HEK293 (cell line): ENCODE data around the gene PLBD1.

Source experiments
- CTCF ChIA-PET: fragments of 350-600 bp; formaldehyde crosslinking; extraction: SDS; loops from one replicate; lab custom pipeline; 2021; ENCODE audit warnings: antibody characterized with exemption; lab: Yijun Ruan, JAX
- POLR2A ChIA-PET: fragments of 300-600 bp; formaldehyde crosslinking; extraction: SDS; loops from one replicate; lab custom pipeline; 2020; ENCODE audit warnings: antibody characterized with exemption, inconsistent platforms; lab: Yijun Ruan, JAX
- H3K27ac ChIP-seq: fragments of 200-500 bp; sonication (Bioruptor generic); 2 replicates; pipeline ENCODE4 v1.5.1; 2014; ENCODE audit warnings: low read depth, low read length, control low read depth, inconsistent platforms; ENCODE audit errors: extremely low read depth
- H3K36me3 ChIP-seq, 2 experiments: fragments of 200-500 bp in 1 of 2; sonication (Bioruptor generic) in 1 of 2; 1 replicate in 1 of 2; 2 replicates in 1 of 2; pipeline ENCODE4 v1.5.1; 2014 to 2017; ENCODE audit warnings: inconsistent platforms in 2 of 2, low read length in 2 of 2; ENCODE audit not compliant: control insufficient read depth in 2 of 2, insufficient read depth in 1 of 2
- H3K4me1 ChIP-seq: fragments of 200-500 bp; sonication (Bioruptor generic); 2 replicates; pipeline ENCODE4 v1.5.1; 2014; ENCODE audit warnings: mild to moderate bottlenecking, low read length, inconsistent platforms; ENCODE audit not compliant: control insufficient read depth, insufficient read depth
- H3K4me3 ChIP-seq: 2 replicates; pipeline ENCODE4 v1.5.1; 2011; ENCODE audit warnings: low read depth, mild to moderate bottlenecking, control low read depth, low read length, moderate library complexity
- H3K9me3 ChIP-seq: fragments of 200-500 bp; sonication (Bioruptor generic); 2 replicates; pipeline ENCODE4 v1.5.1; 2014; ENCODE audit warnings: low read depth, low read length, inconsistent platforms; ENCODE audit not compliant: control insufficient read depth, insufficient read depth
- EGR2 ChIP-seq: fragments of 450-650 bp; formaldehyde crosslinking; IDR thresholded peaks from 2 replicates; pipeline ENCODE4 v1.5.1; 2016; ENCODE audit warnings: low read depth, missing biosample characterization, missing genetic modification characterization
- HOXD13 ChIP-seq: sonication (generic); formaldehyde crosslinking; IDR thresholded peaks from 2 replicates; pipeline ENCODE4 v1.8.0; 2022; ENCODE audit warnings: missing genetic modification reagents, borderline replicate concordance
- KLF7 ChIP-seq: fragments of 450-650 bp; formaldehyde crosslinking; IDR thresholded peaks from 2 replicates; pipeline ENCODE4 v1.5.1; 2016; ENCODE audit warnings: missing biosample characterization, missing genetic modification characterization, borderline replicate concordance
- PRDM6 ChIP-seq: fragments of 450-650 bp; formaldehyde crosslinking; IDR thresholded peaks from 2 replicates; pipeline ENCODE4 v1.5.1; 2017; ENCODE audit warnings: missing biosample characterization, missing genetic modification characterization
- SP3 ChIP-seq: fragments of 450-650 bp; formaldehyde crosslinking; IDR thresholded peaks from 2 replicates; pipeline ENCODE4 v1.5.1; 2016; ENCODE audit warnings: missing biosample characterization, missing genetic modification characterization
- TCF7L2 ChIP-seq: IDR thresholded peaks from 2 replicates; pipeline ENCODE4 v1.6.1; 2011; ENCODE audit warnings: low read depth, mild to moderate bottlenecking, inconsistent platforms, low read length, moderate library complexity, borderline replicate concordance
- YY2 ChIP-seq: fragments of 450-650 bp; formaldehyde crosslinking; IDR thresholded peaks from 2 replicates; pipeline ENCODE4 v1.5.1; 2016; ENCODE audit warnings: missing biosample characterization, missing genetic modification characterization
- ZBTB17 ChIP-seq: fragments of 450-650 bp; formaldehyde crosslinking; IDR thresholded peaks from 2 replicates; pipeline ENCODE4 v1.5.1; 2016; ENCODE audit warnings: missing biosample characterization, missing genetic modification characterization
- ZNF121 ChIP-seq: fragments of 450-650 bp; formaldehyde crosslinking; IDR thresholded peaks from 2 replicates; pipeline ENCODE4 v1.5.1; 2016; ENCODE audit warnings: missing biosample characterization, missing genetic modification characterization
- ZNF138 ChIP-seq: fragments of 450-650 bp; formaldehyde crosslinking; IDR thresholded peaks from 2 replicates; pipeline ENCODE4 v1.5.1; 2016; ENCODE audit warnings: missing biosample characterization, missing genetic modification characterization, borderline replicate concordance
- ZNF140 ChIP-seq: fragments of 450-650 bp; formaldehyde crosslinking; IDR thresholded peaks from 2 replicates; pipeline ENCODE4 v1.5.1; 2016; ENCODE audit warnings: missing biosample characterization, missing genetic modification characterization
- ZNF19 ChIP-seq: fragments of 450-650 bp; formaldehyde crosslinking; IDR thresholded peaks from 2 replicates; pipeline ENCODE4; 2016; ENCODE audit warnings: missing biosample characterization, missing genetic modification characterization, low read depth
- ZNF24 ChIP-seq: fragments of 450-650 bp; formaldehyde crosslinking; IDR thresholded peaks from 2 replicates; pipeline ENCODE4 v1.5.1; 2016; ENCODE audit warnings: missing biosample characterization, missing genetic modification characterization
- ZNF416 ChIP-seq: fragments of 450-650 bp; formaldehyde crosslinking; IDR thresholded peaks from 2 replicates; pipeline ENCODE4 v1.5.1; 2016; ENCODE audit warnings: missing biosample characterization, missing genetic modification characterization
- ZNF433 ChIP-seq: fragments of 450-650 bp; formaldehyde crosslinking; IDR thresholded peaks from 2 replicates; pipeline ENCODE4 v1.5.1; 2016; ENCODE audit warnings: missing biosample characterization, missing genetic modification characterization, low read depth
- ZNF48 ChIP-seq: fragments of 450-650 bp; formaldehyde crosslinking; IDR thresholded peaks from 2 replicates; pipeline ENCODE4 v1.5.1; 2016; ENCODE audit warnings: missing biosample characterization, missing genetic modification characterization
- ZNF549 ChIP-seq: fragments of 450-650 bp; IDR thresholded peaks from 2 replicates; pipeline ENCODE4 v1.5.1; 2018; ENCODE audit warnings: missing biosample characterization, missing genetic modification characterization, mild to moderate bottlenecking, inconsistent platforms, moderate library complexity
- ZNF654 ChIP-seq: fragments of 450-650 bp; formaldehyde crosslinking; IDR thresholded peaks from 2 replicates; pipeline ENCODE4 v1.5.1; 2016; ENCODE audit warnings: low read depth, missing biosample characterization, missing genetic modification characterization
- ZNF664 ChIP-seq: fragments of 450-650 bp; formaldehyde crosslinking; IDR thresholded peaks from 2 replicates; pipeline ENCODE4 v1.5.1; 2016; ENCODE audit warnings: missing biosample characterization, missing genetic modification characterization
- ZNF670 ChIP-seq: fragments of 450-650 bp; formaldehyde crosslinking; IDR thresholded peaks from 2 replicates; pipeline ENCODE4 v1.5.1; 2016; ENCODE audit warnings: missing biosample characterization, missing genetic modification characterization, low read depth
- ZNF677 ChIP-seq: fragments of 450-650 bp; IDR thresholded peaks from 2 replicates; pipeline ENCODE4 v1.5.0; 2018; ENCODE audit warnings: missing biosample characterization, mild to moderate bottlenecking, missing genetic modification characterization, moderate library complexity
- ZNF701 ChIP-seq: fragments of 450-650 bp; formaldehyde crosslinking; IDR thresholded peaks from 2 replicates; pipeline ENCODE4 v1.5.1; 2016; ENCODE audit warnings: missing biosample characterization, missing genetic modification characterization
- ZNF76 ChIP-seq: fragments of 450-650 bp; formaldehyde crosslinking; IDR thresholded peaks from 2 replicates; pipeline ENCODE4; 2016; ENCODE audit warnings: low read depth, missing biosample characterization, missing genetic modification characterization, borderline replicate concordance
- ZNF776 ChIP-seq: fragments of 450-650 bp; formaldehyde crosslinking; IDR thresholded peaks from 2 replicates; pipeline ENCODE4 v1.5.0; 2017; ENCODE audit warnings: missing biosample characterization, missing genetic modification characterization, borderline replicate concordance
- TF ChIP-seq, protein P1 (sequence below): fragments of 450-650 bp; formaldehyde crosslinking; IDR thresholded peaks from 2 replicates; pipeline ENCODE4 v1.5.1; 2017; ENCODE audit warnings: missing biosample characterization, missing genetic modification characterization
- TF ChIP-seq, protein P2 (sequence below): fragments of 450-650 bp; formaldehyde crosslinking; IDR thresholded peaks from 2 replicates; pipeline ENCODE4 v1.5.1; 2016; ENCODE audit warnings: missing biosample characterization, missing genetic modification characterization

PLBD1 gene

DNA sequence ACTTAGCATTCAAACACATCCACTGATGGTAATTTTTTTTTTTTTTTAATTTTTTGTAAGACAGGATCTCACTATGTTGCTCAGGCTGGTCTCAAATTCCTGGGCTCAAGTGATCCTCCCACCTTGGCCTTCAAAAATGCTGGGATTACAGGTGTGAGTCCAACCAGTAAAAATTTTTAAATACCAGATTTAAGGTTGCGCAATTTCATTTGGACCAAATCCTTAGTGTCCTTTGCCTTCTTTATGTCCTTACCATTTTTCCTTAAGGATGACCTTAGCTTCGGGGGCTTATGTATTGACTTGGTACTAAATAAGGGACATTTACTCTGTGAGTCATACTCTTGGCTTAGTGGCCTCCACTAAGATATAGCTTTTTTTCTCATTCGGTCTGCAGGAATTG is 4.1 kb upstream of the PLBD1 start (continued):
- TF ChIP-seq, protein P1, sequence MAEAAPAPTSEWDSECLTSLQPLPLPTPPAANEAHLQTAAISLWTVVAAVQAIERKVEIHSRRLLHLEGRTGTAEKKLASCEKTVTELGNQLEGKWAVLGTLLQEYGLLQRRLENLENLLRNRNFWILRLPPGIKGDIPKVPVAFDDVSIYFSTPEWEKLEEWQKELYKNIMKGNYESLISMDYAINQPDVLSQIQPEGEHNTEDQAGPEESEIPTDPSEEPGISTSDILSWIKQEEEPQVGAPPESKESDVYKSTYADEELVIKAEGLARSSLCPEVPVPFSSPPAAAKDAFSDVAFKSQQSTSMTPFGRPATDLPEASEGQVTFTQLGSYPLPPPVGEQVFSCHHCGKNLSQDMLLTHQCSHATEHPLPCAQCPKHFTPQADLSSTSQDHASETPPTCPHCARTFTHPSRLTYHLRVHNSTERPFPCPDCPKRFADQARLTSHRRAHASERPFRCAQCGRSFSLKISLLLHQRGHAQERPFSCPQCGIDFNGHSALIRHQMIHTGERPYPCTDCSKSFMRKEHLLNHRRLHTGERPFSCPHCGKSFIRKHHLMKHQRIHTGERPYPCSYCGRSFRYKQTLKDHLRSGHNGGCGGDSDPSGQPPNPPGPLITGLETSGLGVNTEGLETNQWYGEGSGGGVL, result no peak

DNA sequence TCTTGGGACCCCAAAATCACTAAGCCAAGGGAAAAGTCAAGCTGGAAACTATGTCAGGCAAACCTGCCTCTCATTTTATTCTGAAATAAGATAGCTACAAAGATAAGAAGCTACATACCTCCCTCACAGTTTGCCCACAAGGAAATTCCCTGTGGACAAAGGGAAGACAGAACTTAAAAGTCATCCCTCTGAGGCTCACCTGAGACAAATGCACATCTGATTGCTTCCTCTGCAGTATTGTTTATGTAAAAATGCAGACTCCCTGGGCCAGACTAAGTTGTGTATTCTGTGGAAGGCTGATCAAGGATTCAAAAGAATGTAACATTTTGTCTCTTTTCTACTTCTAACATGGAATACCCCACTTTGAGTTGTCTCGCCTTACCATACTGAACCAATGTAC is 2.5 kb upstream of the PLBD1 start:
- no peak overlapping the region for H3K4me3 ChIP-seq
- no peaks in the 10 kb centered on the region for H3K36me3 ChIP-seq
- H3K9me3 ChIP-seq, result no peaks in the 10 kb centered on the region
- no peak overlapping the region for H3K27ac ChIP-seq
- TF ChIP-seq ZNF138 (tag by site-specific recombination), result no peak
- no peak for TF ChIP-seq ZNF433 (tag by site-specific recombination)
- no peak for TF ChIP-seq ZNF664 (tag by site-specific recombination)
- no peak for TF ChIP-seq ZNF19 (tag by site-specific recombination)
- no peak for TF ChIP-seq ZBTB17
- no peak for TF ChIP-seq KLF7 (tag by site-specific recombination)
- no peak for TF ChIP-seq TCF7L2
- TF ChIP-seq HOXD13 (CRISPR knock-in tag), result no peak
- TF ChIP-seq ZNF654, result no peak
- no peak for TF ChIP-seq ZNF549 (tag by site-specific recombination)
- TF ChIP-seq ZNF670 (tag by site-specific recombination), result no peak
- no peak for TF ChIP-seq ZNF140 (tag by site-specific recombination)
- TF ChIP-seq EGR2, result no peak
- no peaks in the 10 kb centered on the region for H3K4me1 ChIP-seq
- POLR2A ChIA-PET, result no interaction called here
- CTCF ChIA-PET, result no interaction called here

DNA sequence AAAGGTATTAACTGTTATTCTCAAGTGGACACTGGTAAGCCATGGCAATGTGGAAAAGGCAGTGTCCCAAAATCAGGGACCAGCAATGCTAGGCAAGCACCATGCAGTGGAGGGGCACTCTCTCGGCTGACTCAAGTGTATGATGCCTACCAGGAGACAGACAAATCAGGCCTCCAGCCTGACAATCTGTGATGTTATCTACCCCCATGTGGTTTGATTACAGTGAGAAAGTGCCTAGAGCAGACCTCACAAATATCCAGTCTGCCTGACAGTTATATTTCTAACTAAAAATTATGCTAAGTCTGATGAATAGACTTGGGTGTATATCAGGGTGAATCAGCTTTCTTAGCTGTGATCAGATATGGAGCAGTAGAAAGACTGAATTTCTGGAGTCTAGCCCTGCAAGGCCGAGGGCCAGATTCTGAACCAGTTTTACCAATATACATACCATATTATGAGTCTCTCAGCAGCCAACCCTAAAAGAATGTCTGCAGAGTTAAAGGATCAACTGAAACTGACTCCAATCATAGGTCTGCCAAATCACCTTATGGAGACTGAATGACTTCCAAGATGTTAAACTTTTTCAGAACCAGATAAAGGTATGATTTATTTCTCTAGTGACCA is 3.2 kb downstream of the PLBD1 start:
- no peaks in the 10 kb centered on the region for H3K9me3 ChIP-seq
- POLR2A ChIA-PET, result no interaction called here
- CTCF ChIA-PET, result no interaction called here

More for the DNA sequence above, 3.2 kb downstream of the PLBD1 start:
- TF ChIP-seq ZNF776 (no peak), ZNF48 (tag by site-specific recombination) (no peak), ZNF701 (tag by site-specific recombination) (no peak), ZNF677 (tag by site-specific recombination) (no peak), PRDM6 (tag by site-specific recombination) (no peak), SP3 (tag by site-specific recombination) (no peak), ZNF121 (no peak), ZNF76 (tag by site-specific recombination) (no peak), ZNF24 (tag by site-specific recombination) (no peak), ZNF416 (tag by site-specific recombination) (no peak), YY2 (tag by site-specific recombination) (no peak), TCF7L2 (no peak)
- TF ChIP-seq, protein P2, sequence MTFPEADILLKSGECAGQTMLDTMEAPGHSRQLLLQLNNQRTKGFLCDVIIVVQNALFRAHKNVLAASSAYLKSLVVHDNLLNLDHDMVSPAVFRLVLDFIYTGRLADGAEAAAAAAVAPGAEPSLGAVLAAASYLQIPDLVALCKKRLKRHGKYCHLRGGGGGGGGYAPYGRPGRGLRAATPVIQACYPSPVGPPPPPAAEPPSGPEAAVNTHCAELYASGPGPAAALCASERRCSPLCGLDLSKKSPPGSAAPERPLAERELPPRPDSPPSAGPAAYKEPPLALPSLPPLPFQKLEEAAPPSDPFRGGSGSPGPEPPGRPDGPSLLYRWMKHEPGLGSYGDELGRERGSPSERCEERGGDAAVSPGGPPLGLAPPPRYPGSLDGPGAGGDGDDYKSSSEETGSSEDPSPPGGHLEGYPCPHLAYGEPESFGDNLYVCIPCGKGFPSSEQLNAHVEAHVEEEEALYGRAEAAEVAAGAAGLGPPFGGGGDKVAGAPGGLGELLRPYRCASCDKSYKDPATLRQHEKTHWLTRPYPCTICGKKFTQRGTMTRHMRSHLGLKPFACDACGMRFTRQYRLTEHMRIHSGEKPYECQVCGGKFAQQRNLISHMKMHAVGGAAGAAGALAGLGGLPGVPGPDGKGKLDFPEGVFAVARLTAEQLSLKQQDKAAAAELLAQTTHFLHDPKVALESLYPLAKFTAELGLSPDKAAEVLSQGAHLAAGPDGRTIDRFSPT (tag by site-specific recombination), result no peak
- TF ChIP-seq, all 188 proteins: peak for 0
- no peak overlapping the region for H3K27ac ChIP-seq
- no peak overlapping the region for H3K4me3 ChIP-seq
- H3K4me1 ChIP-seq, result no peaks in the 10 kb centered on the region
- no peaks in the 10 kb centered on the region for H3K36me3 ChIP-seq
